GM12864 (cell line): ENCODE results near the gene IFT27.

Experiments used
- DNase-seq: peaks from one replicate; pipeline ENCODE4 v3.0.0-alpha.2; 2011; ENCODE audit warnings: low read depth
- H3K4me3 ChIP-seq: 2 replicates; pipeline ENCODE4 v1.5.1; 2011; ENCODE audit warnings: mild to moderate bottlenecking, low read depth, low read length, control low read depth
- CTCF ChIP-seq: IDR thresholded peaks from 2 replicates; pipeline ENCODE4 v1.5.1; 2011; ENCODE audit warnings: low read depth, mild to moderate bottlenecking, moderate library complexity, low read length, control low read depth, inconsistent platforms; ENCODE audit errors: missing control alignments

Gene IFT27

GRCh38 chr22:36781656-36782627, 6.0 kb upstream of the IFT27 start:
- DNase-seq, result peak; percentile 33
- TF ChIP-seq CTCF, result peak; percentile 83
- no peak overlapping the region for H3K4me3 ChIP-seq

- no peak for DNase-seq
- no peak for TF ChIP-seq CTCF
- H3K4me3 ChIP-seq, result no peak overlapping the region
Measured at GRCh38 chr22:36778020-36778419, 2.1 kb upstream of the IFT27 start.

GRCh38 chr22:36776722-36777121, 803 bp upstream of the IFT27 start:
- DNase-seq, result no peak
- H3K4me3 ChIP-seq, result peak overlapping the region; percentile 86
- TF ChIP-seq CTCF, result no peak

DNA sequence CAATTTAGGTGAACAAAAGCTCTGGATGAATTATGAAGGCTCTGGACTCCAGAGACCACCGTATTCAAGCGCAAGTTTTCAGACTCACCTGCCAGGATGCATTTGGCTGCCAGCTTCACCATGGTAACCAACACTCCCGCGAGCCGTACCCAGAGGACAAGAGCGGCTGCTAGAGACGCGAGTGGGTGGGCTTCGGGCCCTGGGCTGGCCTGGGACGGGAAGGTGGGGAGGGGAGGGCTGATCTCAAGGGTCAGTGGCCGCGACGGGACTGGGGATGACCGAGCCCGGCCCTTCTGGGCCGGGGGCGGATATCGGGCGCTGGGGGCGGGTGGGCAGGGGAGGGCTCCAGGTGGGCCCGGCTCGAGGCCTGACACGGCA, 344 bp downstream of the IFT27 start:
- TF ChIP-seq CTCF, result no peak
- peak overlapping the region; percentile 86 for H3K4me3 ChIP-seq
- DNase-seq, result no peak

GRCh38 chr22:36773935-36774334, 2.0 kb downstream of the IFT27 start:
- no peak for DNase-seq
- TF ChIP-seq CTCF, result no peak
- H3K4me3 ChIP-seq, result no peak overlapping the region

DNA sequence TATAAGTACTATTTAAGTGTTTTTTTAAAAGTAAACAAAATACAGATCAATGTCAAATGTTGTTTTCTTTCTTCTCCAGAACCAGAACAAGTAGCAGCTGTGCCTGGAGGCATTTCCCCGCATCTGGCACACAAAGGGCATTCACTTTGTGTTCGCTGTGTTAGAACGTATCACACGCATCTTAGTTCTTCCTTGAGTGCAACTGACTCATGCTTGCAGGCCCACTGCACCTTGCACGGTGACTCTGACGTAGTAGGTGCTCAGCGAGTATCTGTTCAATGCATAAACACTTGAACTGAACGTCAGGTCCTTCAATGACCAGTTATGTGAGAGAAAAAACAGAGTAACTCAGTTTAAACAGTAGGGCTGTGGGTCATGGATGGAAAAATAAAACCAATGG, 3.5 kb downstream of the IFT27 start:
- TF ChIP-seq CTCF, result no peak

More for the DNA sequence above, 3.5 kb downstream of the IFT27 start:
- DNase-seq, result no peak
- H3K4me3 ChIP-seq, result no peak overlapping the region
